DMS79 (cell line): ENCODE measurements around the gene MEIOSIN.
A peak's percentile ranks its signal among the peaks of the same experiment; 100 is the strongest.

Source experiments
- DNase-seq: peaks from one replicate; lab custom pipeline; 2025; lab: John Stamatoyannopoulos, UW

MEIOSIN gene

GRCh38 chr19:45764945-45765701 lies 31.9 kb downstream of the MEIOSIN start:
- DNase-seq = no peak

GRCh38 chr19:45765702-45766295 lies 32.6 kb downstream of the MEIOSIN start:
- no peak for DNase-seq

GRCh38 chr19:45766296-45766868 lies 33.1 kb downstream of the MEIOSIN start:
- DNase-seq = no peak

- DNase-seq = no peak
These were observed 33.7 kb downstream of the MEIOSIN start for GRCh38 chr19:45766869-45767346.

- DNase-seq = peak; percentile 5
These were observed 34.2 kb downstream of the MEIOSIN start for GRCh38 chr19:45767410-45767880.

GRCh38 chr19:45767881-45768654 lies 34.8 kb downstream of the MEIOSIN start:
- DNase-seq = no peak

- no peak for DNase-seq
These were observed 35.4 kb downstream of the MEIOSIN start for GRCh38 chr19:45768655-45768983.

GRCh38 chr19:45768984-45769782 lies 35.9 kb downstream of the MEIOSIN start, which contains the start of gene SIX5:
Gene SIX5, minus strand, starts transcription at chr19:45769252. Its CDS starts 408 bp downstream, at chr19:45768844.
- DNase-seq = peak; percentile 89

- no peak for DNase-seq
These were observed 36.6 kb downstream of the MEIOSIN start for GRCh38 chr19:45769821-45770191.

- peak; percentile 95 for DNase-seq
These were observed 37.2 kb downstream of the MEIOSIN start for GRCh38 chr19:45770192-45771101.

- no peak for DNase-seq
These were observed 38.2 kb downstream of the MEIOSIN start for GRCh38 chr19:45771311-45771933.

GRCh38 chr19:45772130-45772840 lies 39.0 kb downstream of the MEIOSIN start:
- no peak for DNase-seq

GRCh38 chr19:45772912-45773311 lies 39.7 kb downstream of the MEIOSIN start:
- DNase-seq = no peak

- DNase-seq = no peak
These were observed 40.1 kb downstream of the MEIOSIN start for GRCh38 chr19:45773384-45773783.

GRCh38 chr19:45774765-45775164 lies 41.5 kb downstream of the MEIOSIN start:
- no peak for DNase-seq

GRCh38 chr19:45777395-45777961 lies 44.2 kb downstream of the MEIOSIN start:
- DNase-seq = no peak

GRCh38 chr19:45778010-45778661 lies 44.9 kb downstream of the MEIOSIN start:
- DNase-seq = no peak
